NCI-H510A (cell line): ENCODE results near the gene PRKCQ.
"Not testable (repeated sequence)": the region's sequence is repeated elsewhere in the genome, so short reads cannot be mapped to it uniquely, and the experiment has no call there.

Experiments used
- DNase-seq: peaks from one replicate; lab custom pipeline; 2025; lab: John Stamatoyannopoulos, UW

The PRKCQ gene

DNA sequence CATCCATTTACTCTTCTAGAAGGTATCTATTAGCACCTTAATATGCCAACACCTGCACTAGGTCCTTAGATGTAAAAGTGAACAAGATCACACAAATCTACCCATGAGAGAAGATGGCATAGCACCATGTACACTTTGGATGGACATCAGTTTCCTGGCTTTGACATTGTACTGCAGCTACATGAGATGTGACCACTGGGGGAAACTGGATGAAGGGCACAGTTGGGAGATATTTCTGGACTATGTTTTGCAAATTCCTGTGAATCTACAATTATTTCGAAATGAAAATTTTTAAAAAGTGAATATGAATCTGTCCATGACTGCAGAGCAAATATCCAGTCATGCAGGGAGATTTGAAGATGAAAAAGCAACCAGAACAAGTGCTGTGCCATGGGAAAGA is 124.5 kb downstream of the PRKCQ start:
- DNase-seq: no peak

- no peak for DNase-seq
Measured at GRCh38 chr10:6446711-6447110, 133.4 kb downstream of the PRKCQ start.

- no peak for DNase-seq
Measured at GRCh38 chr10:6445671-6446316, 134.3 kb downstream of the PRKCQ start.

DNA sequence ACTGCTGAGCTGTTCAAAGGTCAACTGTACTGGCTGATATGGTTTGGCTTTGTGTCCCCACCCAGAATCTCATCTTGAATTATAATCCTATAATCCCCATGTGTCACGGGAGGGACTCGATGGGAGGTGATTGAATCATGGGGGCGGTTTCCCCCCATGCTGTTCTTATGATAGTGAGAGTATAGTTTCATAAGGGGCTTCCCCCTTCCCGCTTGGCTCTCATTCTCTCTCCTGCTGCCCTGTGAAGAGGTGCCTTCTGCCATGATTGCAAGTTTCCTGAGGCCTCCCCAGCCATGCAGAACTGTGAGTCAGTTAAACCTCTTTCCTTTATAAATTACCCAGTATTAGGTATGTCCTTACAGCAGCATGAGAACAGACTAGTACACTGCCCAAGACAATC is 140.2 kb downstream of the PRKCQ start:
- not testable (repeated sequence) for DNase-seq

DNA sequence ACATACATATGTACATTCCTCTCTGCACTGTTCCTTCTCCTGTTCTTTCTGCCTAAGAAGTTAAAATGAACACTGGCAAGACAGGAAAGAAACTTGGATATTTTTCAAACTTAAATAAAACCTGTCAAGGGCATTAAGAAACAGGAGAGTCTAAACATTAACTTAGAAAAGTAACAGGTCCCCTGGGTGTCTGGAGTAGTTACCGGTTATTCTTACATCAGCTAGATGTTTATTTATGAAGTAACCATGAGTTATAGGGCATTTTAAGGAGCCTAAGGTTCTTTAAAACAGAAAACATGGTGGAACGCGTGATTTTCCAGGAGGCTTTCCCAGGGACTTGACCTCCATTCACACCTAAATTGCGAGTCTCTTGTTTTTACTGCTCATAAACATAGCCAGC is 148.2 kb downstream of the PRKCQ start:
- DNase-seq: no peak

DNA sequence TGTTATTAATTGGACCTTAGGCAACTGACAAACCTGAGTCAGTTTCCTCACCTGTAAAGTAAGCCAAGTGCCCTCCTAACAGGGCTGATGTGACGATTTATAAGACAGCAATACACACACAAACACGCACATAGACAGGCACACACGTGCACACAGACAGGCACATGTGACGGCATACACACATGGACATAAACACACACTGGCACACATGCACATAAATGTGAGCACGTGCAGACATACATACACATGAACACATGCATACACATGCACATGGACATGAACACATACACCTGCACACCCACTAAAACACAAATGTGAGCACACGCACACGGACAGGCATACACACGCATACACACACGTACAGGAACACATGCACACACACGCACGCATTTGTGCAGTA is 148.9 kb downstream of the PRKCQ start:
- no peak for DNase-seq

DNA sequence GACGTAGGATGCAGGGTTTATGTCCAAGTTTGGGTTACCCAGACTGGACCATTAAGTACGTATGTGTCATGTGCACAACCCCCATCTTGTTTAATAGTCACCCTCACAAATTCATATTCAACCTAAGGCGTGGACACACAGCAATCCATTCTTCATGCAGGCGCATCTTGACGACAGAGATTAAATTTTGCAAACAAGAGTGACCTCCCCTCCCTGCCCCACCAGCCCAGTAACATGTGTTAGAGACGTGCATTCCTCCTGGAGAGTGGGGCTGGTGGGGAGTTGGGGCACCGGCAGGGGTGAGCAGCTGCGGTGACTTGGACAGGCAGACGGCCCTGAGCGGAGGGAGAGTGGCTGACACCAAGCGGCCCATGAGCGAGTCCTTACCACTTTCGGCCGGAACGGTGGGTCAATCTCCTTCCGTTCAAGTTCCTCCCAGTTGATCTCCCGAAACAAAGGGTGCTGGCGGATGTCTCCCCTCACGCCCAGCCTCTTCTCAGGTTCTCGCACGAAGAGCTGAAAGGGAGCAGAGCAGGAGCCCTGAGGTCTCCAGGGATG is 149.6 kb downstream of the PRKCQ start:
- no peak for DNase-seq

- DNase-seq: no peak
Measured at GRCh38 chr10:6427357-6427959, 152.6 kb downstream of the PRKCQ start.

GRCh38 chr10:6426317-6426716 is 153.8 kb downstream of the PRKCQ start:
- no peak for DNase-seq

DNA sequence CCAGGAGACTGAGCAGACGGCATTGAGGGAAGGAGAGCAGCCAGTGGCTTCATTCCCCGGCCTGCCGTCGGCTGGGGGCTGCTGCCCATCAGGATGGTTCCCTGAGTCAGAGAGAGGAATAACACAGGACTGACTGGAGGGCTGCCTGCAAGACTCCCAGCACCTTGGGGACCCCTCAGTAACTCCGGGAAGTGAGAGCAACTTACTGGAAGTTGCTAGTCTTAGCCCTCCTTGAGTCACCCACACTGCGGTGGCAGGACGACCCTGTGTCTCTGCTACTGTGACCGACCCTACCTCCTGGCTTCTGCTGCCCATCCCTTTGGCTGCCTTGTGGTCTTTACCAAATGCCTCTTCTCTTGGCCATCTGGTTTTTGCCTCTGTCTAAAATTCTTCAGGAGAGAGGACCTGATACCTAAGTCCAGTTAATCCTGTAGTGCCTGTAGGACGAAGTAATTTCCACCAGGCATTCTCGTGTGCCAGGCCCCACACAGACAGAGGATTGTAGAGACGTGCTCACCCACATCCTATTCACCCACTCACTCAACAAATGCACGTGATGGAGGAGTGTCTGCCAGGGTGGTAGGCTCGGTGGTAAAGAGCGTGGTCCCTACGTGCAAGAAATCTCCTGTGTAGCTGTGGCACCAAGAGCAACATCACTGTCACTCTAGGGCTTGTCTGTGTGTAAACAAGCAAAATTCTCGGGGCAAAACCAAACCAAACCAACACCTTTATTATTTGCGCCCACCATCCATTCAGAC is 156.5 kb downstream of the PRKCQ start:
- no peak for DNase-seq

GRCh38 chr10:6423004-6423403 is 157.1 kb downstream of the PRKCQ start:
- DNase-seq: no peak

- DNase-seq: no peak
Measured at GRCh38 chr10:6418613-6419216, 161.4 kb downstream of the PRKCQ start.

GRCh38 chr10:6418167-6418566 is 161.9 kb downstream of the PRKCQ start:
- no peak for DNase-seq

DNA sequence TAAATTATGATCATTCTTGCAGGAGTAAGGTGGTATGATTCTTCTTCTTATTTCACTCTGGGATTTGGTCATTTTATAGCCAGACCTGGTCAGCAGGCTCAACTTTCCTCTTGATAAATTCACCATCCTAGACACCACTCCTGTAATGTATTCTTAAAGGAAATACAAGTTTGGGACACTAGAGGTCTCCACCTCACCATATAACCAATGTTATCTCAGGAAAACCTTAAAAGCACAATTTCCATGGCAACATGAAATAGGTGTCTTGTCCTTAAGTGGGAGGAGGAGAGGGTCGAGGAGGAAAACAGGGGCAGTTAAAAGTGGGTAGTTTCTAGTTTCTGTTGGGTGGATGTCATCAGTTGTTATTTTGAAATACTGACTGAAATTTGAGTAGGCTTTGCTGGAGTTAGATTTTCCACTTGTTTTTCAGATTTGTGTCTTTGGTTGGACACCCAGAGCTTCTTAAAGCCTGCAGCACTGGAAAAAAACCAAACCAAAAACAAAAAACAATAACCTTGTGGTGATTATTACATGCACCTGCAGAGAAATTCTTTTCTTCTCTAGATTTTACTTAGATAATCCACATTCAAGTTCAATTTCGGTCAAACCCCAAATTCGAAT is 163.1 kb downstream of the PRKCQ start:
- DNase-seq: no peak

GRCh38 chr10:6411436-6411835 is 168.6 kb downstream of the PRKCQ start:
- no peak for DNase-seq

DNA sequence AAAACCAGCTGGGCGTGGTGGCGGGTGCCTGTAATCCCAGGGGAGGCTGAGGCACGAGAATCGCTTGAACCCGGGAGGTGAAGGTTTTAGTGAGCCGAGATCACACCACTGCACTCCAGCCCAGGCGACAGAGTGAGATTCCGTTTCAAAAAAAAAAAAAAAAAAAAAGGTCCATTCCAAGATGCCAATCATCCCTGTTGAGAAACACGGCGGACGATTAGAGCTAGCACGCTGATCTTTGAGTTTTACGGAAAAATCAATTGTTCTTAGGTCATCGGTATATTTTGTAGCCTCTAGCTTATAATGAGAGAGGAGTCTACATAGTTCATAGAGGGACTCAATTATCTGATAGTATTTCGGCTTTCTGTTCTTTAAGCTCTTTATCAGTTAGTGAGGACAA is 169.2 kb downstream of the PRKCQ start:
- DNase-seq: no peak

DNA sequence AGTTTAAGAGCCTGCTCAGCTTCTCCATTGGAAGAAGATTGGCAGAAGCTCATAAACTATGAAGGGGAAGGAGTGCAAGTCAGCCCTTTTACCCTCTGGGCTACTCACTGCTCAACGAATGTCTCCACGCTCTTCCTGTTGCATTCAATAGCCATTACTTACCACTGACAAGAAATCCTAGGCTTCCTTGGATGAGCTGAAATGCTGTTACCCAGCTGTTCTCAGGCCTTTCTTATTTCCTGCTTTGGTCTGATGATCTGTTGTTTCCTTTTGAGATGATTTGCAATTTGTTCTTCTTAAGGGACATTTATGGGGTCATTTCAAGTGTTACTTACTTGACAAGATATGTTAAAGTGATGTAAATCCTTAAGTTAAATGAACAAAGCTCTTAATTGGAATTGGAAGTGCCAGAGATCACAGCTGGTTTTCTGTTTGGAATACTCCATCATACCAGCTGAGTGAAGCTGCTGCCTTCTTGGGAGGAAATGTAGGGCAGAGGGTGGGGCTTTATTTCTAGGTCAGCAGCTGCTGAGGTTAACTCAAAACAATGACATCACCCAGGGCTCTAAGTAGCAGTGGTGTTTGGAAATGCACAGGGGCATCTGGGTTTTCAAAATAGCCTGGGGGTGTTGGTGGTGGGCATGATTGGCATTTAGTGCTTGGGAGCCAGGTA is 170.0 kb downstream of the PRKCQ start:
- no peak for DNase-seq

DNA sequence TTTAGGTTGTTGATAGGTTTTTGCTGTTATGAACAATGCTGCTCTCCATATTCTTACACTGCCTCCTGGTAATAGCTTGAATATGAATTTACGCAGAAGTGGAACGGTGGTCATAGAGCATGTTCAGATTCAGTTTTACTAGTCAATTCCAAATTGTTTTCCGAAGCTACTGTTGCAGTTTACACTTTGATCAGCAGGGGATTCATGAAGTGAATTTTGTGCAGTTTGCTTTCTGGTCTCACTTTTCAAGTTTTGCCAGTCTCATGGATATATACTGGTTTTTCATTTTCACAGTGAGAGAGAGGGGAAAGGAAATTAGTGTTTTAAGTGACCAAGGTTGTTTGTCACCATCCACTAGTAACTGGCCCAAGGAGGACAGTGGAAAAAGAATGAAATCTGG is 171.3 kb downstream of the PRKCQ start:
- DNase-seq: no peak

DNA sequence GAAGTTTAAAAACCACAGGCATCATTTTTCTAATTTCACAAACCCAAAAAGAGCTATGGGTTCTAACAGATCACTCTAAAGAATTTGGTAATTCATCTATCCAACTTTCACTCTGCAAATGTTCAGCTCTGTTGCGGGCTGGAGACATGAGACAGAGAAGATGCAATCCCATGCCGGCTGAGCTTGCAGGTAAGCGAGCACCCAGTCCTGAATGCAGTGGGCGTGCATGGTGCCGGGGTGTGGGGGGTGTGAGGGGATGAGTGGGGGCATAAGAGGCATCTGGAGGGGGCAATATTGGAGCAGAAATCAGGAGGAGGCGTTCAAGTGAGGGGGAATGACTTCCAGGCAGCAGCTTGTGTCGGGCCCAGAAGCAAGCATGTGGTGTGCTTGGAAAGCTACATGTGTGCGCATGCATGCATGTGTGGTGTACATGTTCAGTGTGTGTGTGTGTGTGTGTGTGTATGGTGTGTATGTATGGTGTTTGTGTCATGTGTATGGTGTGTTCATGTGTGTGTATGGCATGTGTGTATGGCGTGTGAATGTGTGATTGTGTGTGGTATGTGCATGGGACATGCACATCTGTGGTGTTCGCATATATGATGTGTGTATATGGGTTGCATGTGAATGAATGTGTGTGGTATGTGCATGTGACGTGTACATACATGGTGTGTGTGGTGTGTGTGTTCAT is 172.9 kb downstream of the PRKCQ start:
- DNase-seq: no peak

DNA sequence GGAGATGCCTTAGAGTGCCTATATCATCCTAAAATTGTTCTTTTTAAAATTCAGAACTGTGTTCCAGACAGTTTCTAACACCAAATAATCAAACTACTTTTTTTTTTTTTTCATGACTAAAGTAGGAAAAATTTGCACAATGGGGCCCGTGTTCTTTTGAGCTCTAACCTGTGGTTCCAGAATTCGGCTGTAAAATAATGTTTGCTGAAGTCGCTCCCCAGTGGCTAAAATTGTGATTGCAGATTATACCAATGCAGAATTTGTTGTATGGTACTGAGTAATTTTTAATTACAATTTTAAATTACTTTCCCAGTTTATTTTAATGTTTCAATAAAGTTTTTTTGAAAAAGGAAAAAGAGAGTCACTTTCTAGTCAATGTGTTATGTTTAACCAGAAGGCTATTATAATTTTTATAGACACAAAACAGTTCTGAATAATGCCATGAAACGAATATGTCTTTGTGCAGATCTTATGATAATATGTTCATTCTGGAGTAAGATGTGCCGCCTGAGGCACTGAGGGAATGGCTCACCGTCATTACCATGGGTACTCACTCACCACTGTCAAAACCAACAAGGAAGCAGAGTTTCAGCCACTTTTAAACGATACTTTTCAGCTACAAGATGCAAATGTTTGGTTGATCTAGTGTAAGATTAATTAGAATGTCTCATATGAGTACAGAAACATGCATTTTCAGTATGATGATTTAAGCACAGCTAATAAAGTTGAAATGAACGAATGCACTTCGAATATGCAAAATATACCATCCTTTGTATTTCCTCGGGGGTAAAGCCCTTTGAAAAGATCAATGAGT is 173.6 kb downstream of the PRKCQ start:
- no peak for DNase-seq
